ENCODE data around the gene AEN.

Gene AEN

DNA sequence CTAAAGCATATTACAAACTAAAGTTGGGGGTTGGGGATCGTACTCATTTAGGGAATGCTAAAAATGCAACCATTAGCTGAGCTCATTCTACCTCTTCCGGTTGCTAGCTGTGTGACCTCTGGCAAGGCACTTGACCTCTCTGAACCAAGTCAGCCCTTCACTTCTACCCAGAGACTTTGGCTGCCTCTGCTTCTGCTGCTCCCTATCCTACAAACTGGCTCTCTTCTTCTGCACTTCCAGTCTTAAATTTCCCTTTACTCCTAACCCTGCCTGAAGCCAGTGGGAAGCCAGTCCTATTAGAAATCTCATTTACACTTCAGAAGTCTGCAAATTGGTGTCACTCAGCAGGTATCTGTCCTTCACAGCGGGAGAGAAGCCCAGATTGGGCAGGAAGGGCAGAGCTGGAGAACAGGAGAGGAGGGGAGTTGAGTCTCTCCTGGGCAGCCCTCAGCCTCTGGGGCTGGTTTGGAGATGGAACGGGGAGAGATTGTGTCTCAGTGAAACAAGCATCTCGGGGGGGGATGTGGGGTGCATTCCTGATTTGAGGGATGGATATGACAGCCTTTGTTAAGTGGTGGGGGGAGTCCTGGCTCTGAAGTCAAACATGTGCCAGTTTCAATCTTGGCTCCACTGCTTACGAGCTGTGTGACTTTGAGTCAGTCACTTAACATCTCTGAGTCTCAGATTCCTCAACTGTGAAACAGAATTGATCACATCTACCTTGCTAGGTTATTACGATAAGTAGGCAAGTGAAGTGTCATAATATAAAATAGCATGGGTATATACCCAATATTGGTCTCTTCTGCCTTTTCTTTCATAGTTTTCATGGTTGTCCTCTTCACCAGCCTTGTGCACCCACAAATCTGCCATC is 7.8 kb upstream of the AEN start:
- DNase-seq (ENCODE audit: low read depth, low spot score) = no peak

DNA sequence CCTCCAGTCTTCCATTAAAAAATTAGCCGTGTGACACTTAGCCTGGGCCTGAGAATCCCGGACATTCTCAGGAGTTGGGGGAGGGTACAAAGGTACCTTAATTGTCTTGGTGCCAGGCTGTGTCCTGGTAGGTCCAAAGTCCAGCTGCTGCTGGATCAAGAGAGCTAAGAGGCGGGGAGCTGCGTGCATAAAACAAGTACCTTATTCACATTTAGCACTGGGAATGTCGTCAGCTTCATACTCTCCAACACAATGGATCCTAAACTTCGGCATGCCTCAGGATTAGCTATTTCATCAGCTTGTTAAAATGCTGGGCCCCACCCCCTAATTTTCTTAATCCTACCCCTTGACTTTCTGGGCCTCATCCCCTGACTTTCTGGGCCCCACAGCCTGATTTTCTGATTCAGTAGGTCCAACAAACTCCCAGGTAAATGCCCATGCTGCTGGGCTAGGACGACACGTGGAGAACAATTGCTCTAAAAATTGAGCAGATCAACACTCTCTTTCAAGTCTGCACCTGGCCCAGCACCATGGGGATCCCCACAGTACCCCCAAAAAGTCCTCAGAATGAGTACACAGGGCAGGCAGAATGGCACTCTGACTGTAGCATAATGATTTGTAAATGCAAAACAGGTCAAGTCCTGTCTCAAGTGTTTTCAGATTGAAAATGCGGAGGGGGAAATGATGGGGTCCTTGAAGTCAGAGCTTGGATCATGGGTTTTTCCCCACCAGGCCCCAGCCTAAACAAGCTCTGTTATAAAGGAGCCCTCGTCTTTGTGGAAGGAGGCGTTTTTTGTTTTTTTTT is 5.6 kb upstream of the AEN start:
- DNase-seq (ENCODE audit: low read depth, low spot score) = no peak

DNA sequence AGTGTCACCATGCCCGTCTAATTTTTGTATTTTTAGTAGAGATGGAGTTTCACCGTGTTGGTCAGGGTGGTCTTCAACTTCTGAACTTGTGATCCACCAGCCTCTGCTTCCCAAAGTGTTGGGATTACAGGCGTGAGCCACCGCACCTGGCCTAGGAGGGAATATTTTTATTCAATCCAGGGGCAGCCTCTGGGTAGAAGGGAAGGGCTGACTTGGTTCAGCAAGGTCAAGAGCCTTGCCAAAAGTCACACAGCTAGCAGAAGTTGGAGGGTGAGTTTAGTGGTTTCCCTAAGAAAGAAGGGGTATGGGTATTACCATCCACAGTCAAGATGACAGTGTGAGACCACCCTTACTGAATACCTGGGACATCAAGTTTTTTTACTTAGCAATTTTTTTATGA is 4.9 kb upstream of the AEN start:
- DNase-seq (ENCODE audit: low read depth, low spot score) = no peak

DNA sequence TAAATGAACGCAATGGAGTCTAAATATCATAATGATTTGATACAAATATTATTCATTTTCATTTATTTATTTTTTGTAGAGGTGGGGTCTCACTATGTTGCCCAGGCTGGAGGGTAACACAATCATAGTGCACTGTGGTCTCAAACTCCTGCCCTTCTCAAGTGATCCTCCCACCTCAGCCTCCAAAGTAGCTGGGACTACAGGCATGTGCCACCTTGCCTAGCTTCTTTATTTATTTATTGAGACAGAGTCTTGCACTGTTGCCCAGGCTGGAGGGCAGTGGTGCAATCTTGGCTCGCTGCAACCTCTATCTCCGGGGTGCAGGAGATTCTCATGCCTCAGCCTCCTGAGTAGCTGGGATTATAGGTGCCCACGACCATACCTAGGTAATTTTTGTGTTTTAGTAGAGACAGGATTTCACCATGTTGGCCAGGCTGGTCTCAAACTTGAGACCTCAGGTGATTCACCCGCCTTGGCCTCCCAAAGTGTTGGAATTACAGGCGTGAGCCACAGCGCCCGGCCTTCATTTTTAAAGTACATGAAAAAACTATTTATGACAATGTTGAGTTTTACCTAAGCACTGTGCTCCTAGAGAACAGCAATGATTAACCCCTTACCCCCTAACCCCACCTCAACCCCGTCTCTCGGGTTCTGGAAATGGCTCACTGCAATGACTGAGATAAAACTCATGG is 4.0 kb upstream of the AEN start:
- DNase-seq (ENCODE audit: low read depth, low spot score) = no peak

DNA sequence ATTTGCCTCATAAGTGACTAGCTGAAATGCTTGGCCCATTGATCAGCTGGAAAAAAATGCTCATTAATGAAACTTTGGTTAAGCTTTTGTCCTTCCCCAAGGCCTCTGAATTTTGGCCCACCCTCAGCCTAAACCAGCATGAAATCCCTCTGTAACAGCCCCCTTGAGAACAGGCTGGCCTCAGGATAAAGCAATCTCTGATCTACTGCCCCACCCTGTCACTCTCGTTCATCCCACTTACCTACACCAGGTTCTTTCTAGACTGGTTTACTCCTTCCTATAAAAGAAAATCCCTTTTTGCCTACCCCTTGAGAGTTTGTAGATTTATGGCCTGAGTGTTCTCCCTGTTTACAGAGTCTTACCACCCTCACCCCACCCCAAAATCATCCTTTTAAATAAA is 3.4 kb upstream of the AEN start:
- DNase-seq (ENCODE audit: low read depth, low spot score) = no peak

DNA sequence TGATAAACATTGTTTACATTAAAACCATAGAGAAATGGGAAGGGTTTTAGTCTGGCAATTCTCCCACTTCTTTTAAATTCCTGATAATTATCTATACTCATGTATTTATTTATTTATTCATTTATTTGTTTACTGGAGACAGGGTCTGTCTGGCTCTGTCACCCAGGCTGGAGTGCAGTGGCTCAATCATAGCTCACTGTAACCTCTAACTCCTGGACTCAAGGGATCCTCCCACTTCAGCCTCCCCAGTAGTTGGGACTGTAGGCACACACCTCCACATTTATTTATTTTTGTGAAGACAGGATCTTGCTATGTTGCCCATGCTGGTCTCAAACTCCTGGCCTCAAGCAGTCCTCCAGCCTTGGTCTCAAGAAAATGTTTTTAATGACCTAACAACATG is 2.5 kb upstream of the AEN start:
- no peak for DNase-seq (ENCODE audit: low read depth, low spot score)

DNA sequence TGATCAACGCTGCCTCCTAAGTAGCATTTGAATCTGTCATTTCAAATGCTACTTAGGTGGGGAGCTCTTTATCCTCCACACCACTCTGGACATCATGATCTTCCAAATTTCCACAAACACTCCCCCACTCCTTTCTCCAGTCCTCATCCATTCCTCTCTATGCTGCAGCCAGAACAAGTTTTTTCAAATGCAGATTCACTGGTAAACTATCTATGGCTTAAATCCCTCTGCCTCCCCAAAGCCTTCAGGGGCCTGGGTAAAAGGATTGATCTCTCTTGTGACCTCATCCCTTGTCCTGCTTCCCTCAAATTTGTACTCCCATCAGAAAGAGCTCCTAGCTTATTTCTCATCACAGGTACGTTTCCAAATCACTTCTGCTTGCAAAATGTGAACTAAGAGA is 1.3 kb upstream of the AEN start:
- no peak for DNase-seq (ENCODE audit: low read depth, low spot score)

DNA sequence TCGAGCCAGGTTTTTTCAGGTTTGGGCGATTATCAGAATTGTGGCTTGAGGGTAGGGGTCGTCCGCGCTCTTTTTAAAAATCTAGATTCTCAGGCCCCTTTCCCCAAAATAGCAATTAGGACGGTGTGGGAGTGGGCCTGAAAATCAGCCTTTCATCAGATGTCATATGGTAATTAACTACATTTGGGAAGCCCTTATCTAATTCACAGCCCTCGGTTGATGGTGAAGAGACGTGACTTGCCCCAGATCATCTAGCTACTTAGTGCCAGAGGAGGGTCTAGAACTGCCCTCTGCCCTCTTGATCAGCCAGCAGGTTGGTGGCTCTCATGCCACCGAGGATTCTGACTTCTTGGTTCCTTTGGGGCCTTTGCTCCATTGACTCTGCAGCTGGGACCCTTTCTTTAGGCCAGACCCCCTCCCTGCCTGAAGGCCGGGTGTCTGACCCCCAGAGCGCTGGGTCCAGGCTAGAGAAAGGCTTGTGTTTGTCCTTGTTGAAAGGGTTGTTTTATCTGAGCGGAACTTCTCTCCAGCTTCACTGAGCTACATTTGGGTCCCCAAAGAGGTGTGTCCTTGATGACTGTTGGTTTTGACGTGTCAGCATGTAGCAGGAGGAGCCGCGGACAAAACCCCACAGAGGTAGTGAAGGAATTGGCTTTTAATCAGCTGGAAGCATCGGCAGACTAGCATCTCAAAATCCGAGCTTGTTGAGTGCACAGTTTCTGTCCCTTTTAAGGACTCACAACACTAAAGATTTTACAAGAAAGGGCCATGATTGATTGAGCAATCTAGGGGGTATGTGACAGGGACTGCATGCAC is 857 bp downstream of the AEN start:
- no peak for DNase-seq (ENCODE audit: low read depth, low spot score)

DNA sequence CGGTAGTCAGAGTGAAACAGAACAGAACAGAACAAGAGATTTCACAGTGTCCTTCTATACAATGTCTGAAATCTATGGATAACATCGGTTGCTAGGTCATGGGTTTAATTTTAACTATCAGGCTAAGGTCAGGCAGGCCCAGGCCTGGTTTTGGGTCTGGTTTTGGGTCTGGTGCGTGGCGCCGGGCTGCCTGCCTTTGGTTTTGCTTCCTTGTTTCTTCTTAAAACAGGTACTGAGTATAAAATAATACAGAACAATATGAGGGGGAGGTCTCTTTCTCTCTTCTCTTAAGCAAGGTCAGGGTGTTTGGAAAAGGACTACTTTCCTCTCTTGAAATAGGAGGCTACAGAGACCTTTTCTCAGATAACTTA is 1.4 kb downstream of the AEN start:
- DNase-seq (ENCODE audit: low read depth, low spot score) = no peak

DNA sequence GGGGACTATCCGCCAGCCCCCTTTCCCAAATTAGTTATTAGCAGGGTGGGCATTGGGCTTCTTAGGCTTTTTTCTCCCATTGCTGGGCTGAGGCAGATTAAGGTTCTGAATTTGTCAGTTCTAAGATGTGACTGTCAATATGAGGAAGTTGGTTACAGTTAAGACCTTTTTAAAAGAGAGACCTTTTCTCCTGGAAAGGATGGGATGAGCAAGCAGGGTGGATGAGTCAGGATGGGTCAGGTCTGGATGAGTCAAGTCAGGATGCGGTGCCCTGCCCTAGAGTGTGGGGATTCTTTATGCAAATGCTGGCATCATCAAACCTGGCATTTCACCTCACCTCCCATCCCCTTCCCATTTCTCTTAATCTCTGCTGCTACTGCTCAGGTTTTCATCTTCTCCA is 1.9 kb downstream of the AEN start:
- no peak for DNase-seq (ENCODE audit: low read depth, low spot score)

DNA sequence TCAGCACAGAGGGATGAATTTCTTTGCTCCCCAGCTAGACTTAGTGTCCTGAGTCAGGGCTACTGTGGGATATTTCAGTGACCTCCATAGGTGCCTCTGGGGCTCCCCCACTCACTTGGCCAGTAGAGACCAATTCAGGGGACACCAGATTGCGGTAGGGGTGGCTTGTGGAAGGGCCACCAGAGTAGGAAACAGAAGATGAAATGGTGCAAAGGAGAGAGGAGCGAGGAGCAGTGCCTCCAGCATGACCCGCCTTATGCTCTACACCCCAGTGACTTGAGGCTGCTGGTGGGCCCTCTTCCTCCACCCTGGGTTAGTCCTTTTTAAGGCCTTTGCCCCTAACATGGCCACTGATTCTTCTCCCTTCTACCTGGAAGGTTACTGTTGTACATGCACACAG is 2.5 kb downstream of the AEN start:
- DNase-seq (ENCODE audit: low read depth, low spot score) = no peak

DNA sequence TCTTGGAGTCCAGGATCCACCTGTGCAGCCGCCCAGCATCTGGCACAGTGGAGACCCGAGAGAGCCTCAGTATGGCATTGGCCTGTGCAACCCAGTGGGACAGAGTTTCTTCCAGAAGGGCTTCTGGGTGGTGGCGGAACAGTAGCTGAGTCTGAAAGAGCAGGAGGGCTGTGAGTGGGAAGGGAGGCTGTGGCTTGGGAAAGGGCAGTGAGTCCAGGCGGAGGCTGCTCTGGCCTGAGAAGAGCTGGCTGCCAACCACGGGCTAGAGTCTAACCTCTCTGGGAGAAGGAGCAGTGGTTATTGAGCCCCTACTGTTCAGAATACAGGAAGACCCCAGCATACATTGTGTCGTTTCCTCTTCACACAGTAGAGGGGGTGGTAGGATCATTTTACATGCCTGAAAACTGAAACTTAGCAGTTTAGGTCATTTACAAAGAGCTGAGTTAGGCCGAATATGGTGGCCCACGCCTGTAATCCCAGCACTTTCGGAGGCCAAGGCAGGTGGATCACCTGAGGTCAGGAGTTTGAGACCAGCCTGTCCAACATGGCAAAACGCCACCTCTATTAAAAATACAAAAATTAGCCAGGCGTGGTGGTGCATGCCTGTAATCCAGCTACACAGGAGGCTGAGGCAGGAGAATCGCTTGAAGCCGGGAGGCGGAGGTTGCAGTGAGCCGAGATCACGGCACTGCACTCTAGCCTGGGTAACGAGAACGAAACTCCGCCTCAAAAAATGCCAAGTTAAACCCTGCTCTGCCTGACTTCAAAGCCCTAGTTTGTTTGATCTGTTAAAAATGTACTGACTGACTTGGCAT is 3.2 kb downstream of the AEN start:
- no peak for DNase-seq (ENCODE audit: low read depth, low spot score)

DNA sequence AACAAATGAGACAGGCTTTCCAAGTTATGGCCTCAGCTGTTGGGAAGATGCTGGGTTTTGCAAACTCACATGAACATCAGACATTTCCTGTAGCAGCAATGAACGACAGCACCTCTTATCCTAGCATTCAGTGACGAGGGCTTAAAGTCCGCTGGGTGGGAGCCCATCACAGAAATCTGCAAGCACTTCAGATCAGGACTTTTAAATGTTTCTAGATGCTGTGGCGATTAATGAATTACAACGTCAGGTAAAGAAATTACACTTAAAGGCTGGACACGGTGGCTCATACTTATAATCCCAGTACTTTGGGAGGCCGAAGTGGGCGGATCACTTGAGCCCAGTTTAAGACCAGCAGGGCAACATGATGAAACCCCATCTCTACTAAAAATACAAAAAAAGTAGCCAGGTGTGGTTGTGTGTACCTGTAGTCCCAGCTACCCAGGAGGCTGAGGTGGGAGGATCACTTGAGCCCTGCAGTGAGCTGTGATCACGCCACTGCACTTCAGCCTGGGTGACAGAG is 3.9 kb downstream of the AEN start:
- no peak for DNase-seq (ENCODE audit: low read depth, low spot score)

DNA sequence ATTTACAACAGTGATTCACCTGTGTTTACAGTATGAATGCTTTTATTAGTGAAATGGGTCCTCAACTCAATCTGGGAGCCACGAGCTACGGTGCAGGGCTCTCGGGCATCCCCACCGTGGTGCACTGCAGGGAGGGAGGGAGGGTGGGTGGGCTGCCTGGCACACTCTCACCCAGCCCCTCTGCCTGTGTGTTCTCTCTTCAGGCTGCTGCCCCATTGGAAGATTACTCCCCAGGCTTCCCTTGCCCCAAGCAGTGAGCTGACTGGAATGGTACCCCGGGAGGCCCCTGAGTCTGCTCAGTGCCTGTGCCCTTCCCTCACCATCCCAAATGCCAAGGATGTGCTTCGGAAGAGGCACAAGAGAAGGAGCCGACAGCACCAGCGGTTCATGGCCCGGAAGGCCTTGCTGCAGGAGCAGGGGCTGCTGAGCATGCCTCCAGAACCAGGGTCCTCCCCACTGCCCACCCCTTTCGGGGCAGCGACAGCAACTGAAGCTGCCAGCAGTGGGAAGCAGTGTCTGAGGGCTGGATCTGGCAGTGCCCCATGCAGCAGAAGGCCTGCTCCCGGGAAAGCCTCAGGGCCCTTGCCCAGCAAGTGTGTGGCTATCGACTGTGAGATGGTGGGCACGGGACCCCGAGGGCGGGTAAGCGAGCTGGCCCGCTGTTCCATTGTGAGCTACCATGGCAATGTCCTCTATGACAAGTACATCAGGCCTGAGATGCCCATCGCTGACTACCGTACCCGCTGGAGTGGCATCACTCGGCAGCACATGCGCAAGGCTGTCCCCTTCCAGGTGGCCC is 5.0 kb downstream of the AEN start:
- DNase-seq (ENCODE audit: low read depth, low spot score) = no peak

DNA sequence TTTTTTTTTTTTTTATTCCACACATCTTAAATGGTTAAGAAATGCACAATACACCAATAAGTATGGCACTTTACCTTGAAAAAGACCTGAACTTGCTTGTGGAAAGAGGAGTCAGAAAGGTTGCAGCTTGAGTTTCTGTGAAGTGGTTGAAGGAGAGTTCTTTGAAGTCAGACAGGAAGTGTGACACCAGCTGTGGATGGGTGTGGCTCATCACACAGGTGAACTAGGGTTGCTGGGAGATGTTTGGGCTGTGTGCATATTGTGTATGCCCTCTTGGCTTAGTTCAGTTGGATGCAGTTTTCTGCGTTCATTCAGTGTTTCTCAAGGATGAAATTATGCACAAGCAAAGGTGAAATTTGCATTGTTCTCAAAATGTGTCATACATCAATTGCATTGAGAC is 6.3 kb downstream of the AEN start:
- no peak for DNase-seq (ENCODE audit: low read depth, low spot score)

DNA sequence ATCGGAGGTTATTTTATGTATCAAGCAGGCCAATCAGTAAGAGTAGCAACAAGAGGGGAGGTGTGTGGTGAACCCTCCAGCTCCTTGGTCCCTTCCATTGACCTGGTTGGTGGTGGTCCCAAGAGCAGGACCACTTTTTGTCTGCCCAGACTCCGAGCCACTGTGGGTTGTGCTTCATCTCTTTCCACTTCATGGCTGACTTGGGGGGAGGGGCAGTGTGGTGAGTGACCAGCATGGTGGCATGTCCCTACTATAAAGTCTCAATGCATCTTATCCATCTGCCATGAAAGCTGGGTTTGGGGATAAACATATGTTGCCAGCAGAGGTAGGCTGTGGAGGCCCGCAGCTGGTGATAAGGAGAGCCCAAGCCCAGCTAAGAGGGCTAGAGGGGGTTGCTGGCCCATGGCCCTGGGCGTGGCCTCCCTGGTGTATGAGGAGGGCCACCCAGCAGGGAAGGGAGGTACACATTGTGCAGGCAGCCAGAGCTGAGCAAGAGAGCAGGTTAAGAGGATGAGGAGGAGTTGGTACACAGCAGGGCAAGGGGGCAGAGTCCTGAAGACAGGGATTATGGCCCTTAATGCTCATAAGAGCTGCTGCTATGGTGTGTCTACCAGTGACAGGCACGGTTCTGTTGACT is 7.0 kb downstream of the AEN start:
- DNase-seq (ENCODE audit: low read depth, low spot score) = no peak

DNA sequence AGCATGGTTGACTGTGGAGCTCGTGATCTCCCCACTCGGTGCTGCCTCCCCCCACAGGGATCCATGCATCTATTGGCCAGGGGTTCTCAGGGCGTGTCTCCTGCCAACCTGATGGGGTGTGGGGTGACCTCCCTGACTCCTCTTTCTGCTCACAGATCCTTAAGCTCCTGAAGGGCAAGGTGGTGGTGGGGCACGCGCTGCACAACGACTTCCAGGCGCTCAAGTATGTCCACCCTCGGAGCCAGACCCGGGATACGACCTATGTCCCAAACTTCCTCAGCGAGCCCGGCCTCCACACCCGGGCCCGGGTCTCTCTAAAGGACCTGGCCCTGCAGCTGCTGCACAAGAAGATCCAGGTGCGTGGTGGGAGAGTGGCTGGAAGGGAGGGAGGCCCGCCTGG is 7.9 kb downstream of the AEN start:
- DNase-seq (ENCODE audit: low read depth, low spot score) = no peak

DNA sequence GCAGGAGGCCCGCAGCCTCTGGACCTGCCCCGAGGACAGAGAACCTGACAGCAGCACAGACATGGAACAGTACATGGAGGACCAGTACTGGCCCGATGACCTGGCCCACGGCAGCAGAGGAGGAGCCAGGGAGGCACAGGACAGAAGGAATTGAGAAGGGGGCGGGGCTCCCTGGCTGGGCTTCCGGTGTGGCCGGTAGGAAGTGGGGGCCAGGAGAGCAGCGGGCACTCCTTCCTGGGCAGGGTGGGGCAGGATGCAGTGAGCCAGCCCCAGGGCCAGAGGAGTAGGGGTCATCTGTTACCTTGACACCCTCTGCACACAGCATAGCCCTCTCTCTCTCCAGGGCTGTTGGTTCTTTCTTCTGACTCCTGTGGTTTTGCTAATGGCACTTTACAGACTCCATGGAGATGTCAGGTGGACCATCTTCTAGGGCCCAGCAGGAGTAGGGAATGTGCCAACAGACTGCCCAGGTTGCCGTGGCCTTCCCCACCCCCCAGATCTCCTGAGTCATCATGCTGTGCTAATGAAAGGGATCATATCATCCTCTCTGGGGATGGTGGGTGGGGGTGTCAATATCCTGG is 9.1 kb downstream of the AEN start:
- no peak for DNase-seq (ENCODE audit: low read depth, low spot score)

Data from smooth muscle cell of the brain vasculature (primary cell).